Stomach smooth muscle (tissue), 2 donors: ENCODE measurements around the gene HECA.
"Not testable (repeated sequence)": the region's sequence is repeated elsewhere in the genome, so short reads cannot be mapped to it uniquely, and the experiment has no call there.

Experiments
- H3K27ac ChIP-seq: one replicate; pipeline ENCODE4 v1.7.0; 2013; ENCODE audit warnings: mild to moderate bottlenecking, low read length, inconsistent platforms
- H3K27me3 ChIP-seq, 2 donors: one replicate each; pipeline ENCODE4 v1.7.0; 2013; ENCODE audit warnings: low read length in 2 of 2; ENCODE audit not compliant: insufficient read depth in 2 of 2, control insufficient read depth in 1 of 2
- H3K36me3 ChIP-seq, 2 donors: one replicate each; pipeline ENCODE4 v1.7.0; 2013; ENCODE audit warnings: low read length in 2 of 2; ENCODE audit not compliant: control insufficient read depth in 2 of 2, insufficient read depth in 2 of 2
- H3K4me1 ChIP-seq: one replicate; pipeline ENCODE4 v1.7.0; 2013; ENCODE audit warnings: low read length; ENCODE audit not compliant: control insufficient read depth, insufficient read depth
- H3K4me3 ChIP-seq, 2 donors: one replicate each; pipeline ENCODE4 v1.7.0; 2013; ENCODE audit warnings: low read length in 2 of 2
- H3K9ac ChIP-seq, 2 donors: one replicate each; pipeline ENCODE4 v1.7.0; 2013; ENCODE audit warnings: low read length in 2 of 2, mild to moderate bottlenecking in 1 of 2
- H3K9me3 ChIP-seq, 2 donors: one replicate each; pipeline ENCODE4 v1.7.0; 2013; ENCODE audit warnings: low read length in 2 of 2; ENCODE audit not compliant: control insufficient read depth in 2 of 2
- donor health status: healthy.
- donor health status: Pancreatic carcinoma.

HECA gene

GRCh38 chr6:139151425-139152087 is 16.7 kb downstream of the HECA start:
- no peak overlapping the region for H3K9ac ChIP-seq
- H3K4me1 ChIP-seq: peaks cover 9% of the 10 kb centered on the region
- no peaks in the 10 kb centered on the region for H3K27me3 ChIP-seq
- H3K9me3 ChIP-seq: no peaks in the 10 kb centered on the region
- no peak overlapping the region for H3K4me3 ChIP-seq
- H3K27ac ChIP-seq: no peak overlapping the region
- H3K36me3 ChIP-seq: no peaks in the 10 kb centered on the region

- peaks cover 9% of the 10 kb centered on the region for H3K4me1 ChIP-seq
Measured at GRCh38 chr6:139152088-139152891, 17.4 kb downstream of the HECA start.

GRCh38 chr6:139152892-139153271 is 18.0 kb downstream of the HECA start:
- Histone ChIP-seq H3K9me3 (no peaks in the 10 kb centered on the region), H3K36me3 (no peaks in the 10 kb centered on the region), H3K27ac (no peak overlapping the region), H3K4me1 (peaks cover 9% of the 10 kb centered on the region), H3K27me3 (no peaks in the 10 kb centered on the region), H3K9ac (no peak overlapping the region), H3K4me3 (no peak overlapping the region)

More at GRCh38 chr6:139152088-139152891, 17.4 kb downstream of the HECA start:
- no peaks in the 10 kb centered on the region for H3K36me3 ChIP-seq
- H3K4me3 ChIP-seq: no peak overlapping the region
- no peaks in the 10 kb centered on the region for H3K27me3 ChIP-seq
- no peaks in the 10 kb centered on the region for H3K9me3 ChIP-seq
- no peak overlapping the region for H3K27ac ChIP-seq
- no peak overlapping the region for H3K9ac ChIP-seq

GRCh38 chr6:139153855-139154254 is 19.0 kb downstream of the HECA start:
- H3K9ac ChIP-seq: no peak overlapping the region
- no peaks in the 10 kb centered on the region for H3K36me3 ChIP-seq
- H3K27me3 ChIP-seq: no peaks in the 10 kb centered on the region
- peaks cover 9% of the 10 kb centered on the region for H3K4me1 ChIP-seq
- no peak overlapping the region for H3K27ac ChIP-seq
- H3K4me3 ChIP-seq: no peak overlapping the region
- no peaks in the 10 kb centered on the region for H3K9me3 ChIP-seq

GRCh38 chr6:139154881-139155547 is 20.1 kb downstream of the HECA start:
- H3K4me1 ChIP-seq: peaks cover 5% of the 10 kb centered on the region
- H3K27ac ChIP-seq: no peak overlapping the region

GRCh38 chr6:139156102-139156501 is 21.2 kb downstream of the HECA start:
- peaks cover 5% of the 10 kb centered on the region for H3K4me1 ChIP-seq
- no peak overlapping the region for H3K27ac ChIP-seq
- H3K9me3 ChIP-seq: no peaks in the 10 kb centered on the region
- H3K27me3 ChIP-seq: no peaks in the 10 kb centered on the region
- no peak overlapping the region for H3K9ac ChIP-seq
- H3K4me3 ChIP-seq: no peak overlapping the region
- no peaks in the 10 kb centered on the region for H3K36me3 ChIP-seq

More at GRCh38 chr6:139154881-139155547, 20.1 kb downstream of the HECA start:
- Histone ChIP-seq H3K36me3 (no peaks in the 10 kb centered on the region), H3K4me3 (no peak overlapping the region), H3K27me3 (no peaks in the 10 kb centered on the region), H3K9ac (no peak overlapping the region), H3K9me3 (no peaks in the 10 kb centered on the region)

- Histone ChIP-seq H3K36me3 (no peaks in the 10 kb centered on the region), H3K4me1 (peaks cover 5% of the 10 kb centered on the region), H3K27ac (no peak overlapping the region), H3K9me3 (no peaks in the 10 kb centered on the region), H3K4me3 (no peak overlapping the region), H3K9ac (no peak overlapping the region), H3K27me3 (no peaks in the 10 kb centered on the region)
Measured at GRCh38 chr6:139156551-139156950, 21.7 kb downstream of the HECA start.

- not testable (repeated sequence) for H3K9me3 ChIP-seq, H3K27ac ChIP-seq, H3K9ac ChIP-seq, H3K36me3 ChIP-seq, H3K4me1 ChIP-seq, H3K4me3 ChIP-seq, H3K27me3 ChIP-seq
Measured at GRCh38 chr6:139157086-139157485, 22.2 kb downstream of the HECA start.

GRCh38 chr6:139159016-139159415 is 24.1 kb downstream of the HECA start:
- no peaks in the 10 kb centered on the region for H3K27me3 ChIP-seq
- H3K27ac ChIP-seq: no peak overlapping the region
- H3K4me1 ChIP-seq: peaks cover 5% of the 10 kb centered on the region
- H3K36me3 ChIP-seq: no peaks in the 10 kb centered on the region
- H3K9ac ChIP-seq: no peak overlapping the region
- no peak overlapping the region for H3K4me3 ChIP-seq
- no peaks in the 10 kb centered on the region for H3K9me3 ChIP-seq

GRCh38 chr6:139161169-139161568 is 26.3 kb downstream of the HECA start:
- peaks cover 1% of the 10 kb centered on the region in 2 donors for H3K36me3 ChIP-seq
- H3K4me1 ChIP-seq: peaks cover 5% of the 10 kb centered on the region
- no peak overlapping the region for H3K27ac ChIP-seq
- H3K4me3 ChIP-seq: no peak overlapping the region
- H3K27me3 ChIP-seq: no peaks in the 10 kb centered on the region
- no peak overlapping the region for H3K9ac ChIP-seq
- no peaks in the 10 kb centered on the region for H3K9me3 ChIP-seq
